Sigmoid colon (tissue), 7 donors: ENCODE results near the gene CFAP20. TPM values are rescaled to one million over a fixed set of nuclear protein-coding genes. Genes with fewer than 3 reads are reported as not detected.
"Not testable (repeated sequence)": the region's sequence is repeated elsewhere in the genome, so short reads cannot be mapped to it uniquely, and the experiment has no call there.

ENCODE experiments used
- DNase-seq: peaks from one replicate; pipeline ENCODE4 v3.0.0-alpha.2; 2019
- H3K27ac ChIP-seq, 4 donors: fragments of 200-600 bp; sonication (generic); one replicate each; pipeline ENCODE4 v1.5.1; 2016 to 2019; ENCODE audit warnings: mild to moderate bottlenecking in 1 of 4
- H3K27me3 ChIP-seq, 3 donors: fragments of 200-600 bp; sonication (generic); one replicate each; pipeline ENCODE4 v1.5.1; 2019; ENCODE audit warnings: mild to moderate bottlenecking in 1 of 3
- H3K36me3 ChIP-seq, 4 donors: fragments of 200-600 bp; sonication (generic); one replicate each; pipeline ENCODE4 v1.5.1; 2016 to 2019
- H3K4me1 ChIP-seq, 4 donors: fragments of 200-600 bp; sonication (generic); one replicate each; pipeline ENCODE4 v1.5.1; 2017 to 2019
- H3K4me3 ChIP-seq, 4 donors: fragments of 200-600 bp; sonication (generic); one replicate each; pipeline ENCODE4 v1.5.1; 2017 to 2019; ENCODE audit warnings: mild to moderate bottlenecking in 2 of 4, moderate library complexity in 1 of 4
- H3K9me3 ChIP-seq, 4 donors: fragments of 200-600 bp in 3 of 4; sonication (generic) in 3 of 4; one replicate each; pipeline versions ENCODE4 v1.5.1 to v1.6.1; 2013 to 2019
- EP300 ChIP-seq, 4 donors: sonication (generic); formaldehyde crosslinking; IDR thresholded peaks; one replicate each; pipeline ENCODE4 v1.6.1; 2017; ENCODE audit warnings: antibody characterized with exemption in 4 of 4
- POLR2A ChIP-seq, 2 donors: fragments of 450-650 bp; IDR thresholded peaks; one replicate each; pipeline ENCODE4 v1.6.1; 2016; ENCODE audit warnings: antibody characterized with exemption in 2 of 2, mild to moderate bottlenecking in 2 of 2, moderate library complexity in 2 of 2
- POLR2AphosphoS5 ChIP-seq, 4 donors: sonication (generic); formaldehyde crosslinking; IDR thresholded peaks; one replicate each; pipeline ENCODE4 v1.6.1; 2017; ENCODE audit warnings: antibody characterized with exemption in 4 of 4
- WGBS, 2 donors: extraction: QIAGEN DNeasy Blood & Tissue Kit; methylation state at CpG; one replicate each; pipeline ENCODE4 v1.1.7; 2013; 5-methylcytosine and 5-hydroxymethylcytosine counted together
- intact Hi-C: fragments of 100-400 bp; cut with DNase I; formaldehyde crosslinking; loops from one replicate; pipeline ENCODE4 v1.15.1; 2023
- polyA plus RNA-seq, 3 donors: library from polyadenylated mRNA; stranded (reverse); fragments of 200-250 nt; gene quantifications; one replicate each; pipeline ENCODE4 v1.2.3, GENCODE V29; 2013
- total RNA-seq, 4 donors: library from RNA; depleted of rRNA; stranded (reverse); fragments of >200 nt; gene quantifications; one replicate each; pipeline ENCODE4 v1.1.0, GENCODE V29; 2016
- TF ChIP-seq, protein P1 (sequence below), 4 experiments: fragments of 450-650 bp in 3 of 4; fragments of 200-600 bp in 1 of 4; IDR thresholded peaks; one replicate each; pipeline ENCODE4 v1.5.1; 2016 to 2019; ENCODE audit warnings: antibody characterized with exemption in 4 of 4, mild to moderate bottlenecking in 3 of 4, moderate library complexity in 2 of 4
- donor health status: healthy with polysubstance abuse.
- donor health status: Bipolar disorder and iron deficiency.
- donor health status: healthy.

The CFAP20 gene
- total and polyA plus RNA-seq, 7 donors: 11.9 to 42.5 (median 28.3) TPM

DNA sequence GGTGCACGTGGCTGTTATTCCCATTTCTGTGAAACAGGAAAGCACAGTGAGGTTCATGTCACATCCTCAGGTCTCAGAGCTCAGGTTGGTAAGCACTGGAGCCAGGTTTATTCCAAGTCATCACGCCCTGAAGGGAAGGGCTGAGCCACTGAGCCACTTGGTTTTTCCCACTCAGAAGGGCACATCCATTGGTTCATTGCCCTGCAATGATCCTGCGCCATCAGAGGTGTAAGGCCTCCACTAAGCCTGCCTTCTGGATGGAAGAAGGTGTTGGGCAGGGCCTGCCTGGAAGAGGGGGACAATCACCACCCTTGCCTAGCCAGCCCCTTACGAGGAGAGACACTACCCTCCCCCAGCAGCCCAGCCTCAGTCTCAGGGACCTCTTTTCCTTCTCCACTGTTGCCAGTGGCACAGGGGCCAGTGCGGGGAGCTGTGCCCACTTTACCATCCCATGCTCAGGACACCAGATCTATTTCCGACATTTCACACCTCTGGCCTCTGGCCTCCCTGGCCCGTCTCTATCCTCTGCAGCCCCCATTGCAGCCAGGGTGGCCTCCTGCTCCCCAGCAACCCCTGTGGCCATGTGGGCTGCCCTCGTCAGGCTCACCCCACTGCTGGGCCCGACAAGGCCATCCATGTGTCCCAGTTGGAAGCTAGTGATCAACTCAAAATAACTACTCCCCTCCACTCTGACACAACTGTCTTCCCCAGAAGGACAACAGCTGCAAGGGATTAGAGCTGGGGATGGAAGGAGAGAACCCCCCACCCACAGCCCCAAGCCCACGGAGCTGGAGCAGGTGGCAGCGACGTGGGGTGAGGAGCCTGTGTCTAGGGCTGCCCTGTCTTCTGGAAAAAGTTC, 29.9 kb downstream of the CFAP20 start:
- intact Hi-C loops: no loop called here
- 89 to 92% methylated on average over 12 of the region's 12 CpGs for WGBS, 2 donors

DNA sequence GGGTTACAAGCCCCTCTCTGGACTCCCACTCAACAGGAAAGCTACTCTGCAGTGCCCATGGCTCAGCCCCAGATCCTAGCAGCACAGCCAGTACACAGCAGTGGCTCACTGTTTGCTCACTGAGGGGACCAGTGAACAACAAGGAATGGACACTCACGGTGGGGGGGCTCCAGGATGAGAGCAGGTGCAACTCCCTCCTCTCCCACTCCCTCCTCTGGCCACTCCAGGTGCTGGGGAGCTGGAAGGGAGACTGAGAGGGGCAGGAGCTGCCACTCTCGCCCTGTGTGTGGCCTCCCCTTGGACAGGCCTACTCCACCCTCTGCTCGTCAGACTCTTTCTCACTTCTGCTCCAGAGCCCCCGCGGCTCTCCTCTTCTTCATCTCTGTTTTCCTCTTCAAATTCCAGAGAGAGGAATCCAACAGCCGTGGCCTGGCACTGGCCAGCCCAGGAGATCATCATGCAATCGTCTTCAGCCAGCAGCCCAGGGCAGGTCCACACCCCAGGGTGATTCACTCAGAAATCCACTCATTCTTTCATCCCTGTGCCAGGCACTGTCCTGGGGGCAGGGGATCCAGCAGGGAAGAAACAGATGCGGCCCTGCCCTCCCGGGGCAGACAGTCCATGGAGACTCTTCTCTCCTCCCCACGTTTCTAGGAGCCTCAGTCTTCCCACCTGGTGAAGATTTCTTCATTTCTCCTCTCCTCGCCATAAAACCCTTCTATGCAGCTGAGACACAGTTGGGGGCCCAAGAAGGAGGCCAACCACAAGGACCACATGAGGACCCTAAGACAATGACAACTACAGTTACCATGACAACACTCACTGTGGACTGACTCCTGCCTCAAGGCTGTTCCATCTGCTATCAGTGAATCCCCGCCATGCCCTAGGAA, 30.7 kb downstream of the CFAP20 start:
- intact Hi-C loops: no loop called here
- Histone ChIP-seq H3K9me3 (no peaks in the 10 kb centered on the region), H3K4me1 (no peaks in the 10 kb centered on the region), H3K36me3 (no peaks in the 10 kb centered on the region), H3K4me3 (no peak overlapping the region), H3K27me3 (peaks cover 0 to 7% (median 0%) of the 10 kb centered on the region in 3 donors), H3K27ac (no peak overlapping the region)
- TF ChIP-seq EP300 (IDR thresholded peaks at IDR 0.05) (no peak), POLR2AphosphoS5 (IDR thresholded peaks at IDR 0.05) (no peak), POLR2A (IDR thresholded peaks at IDR 0.05) (no peak)
- TF ChIP-seq, protein P1, sequence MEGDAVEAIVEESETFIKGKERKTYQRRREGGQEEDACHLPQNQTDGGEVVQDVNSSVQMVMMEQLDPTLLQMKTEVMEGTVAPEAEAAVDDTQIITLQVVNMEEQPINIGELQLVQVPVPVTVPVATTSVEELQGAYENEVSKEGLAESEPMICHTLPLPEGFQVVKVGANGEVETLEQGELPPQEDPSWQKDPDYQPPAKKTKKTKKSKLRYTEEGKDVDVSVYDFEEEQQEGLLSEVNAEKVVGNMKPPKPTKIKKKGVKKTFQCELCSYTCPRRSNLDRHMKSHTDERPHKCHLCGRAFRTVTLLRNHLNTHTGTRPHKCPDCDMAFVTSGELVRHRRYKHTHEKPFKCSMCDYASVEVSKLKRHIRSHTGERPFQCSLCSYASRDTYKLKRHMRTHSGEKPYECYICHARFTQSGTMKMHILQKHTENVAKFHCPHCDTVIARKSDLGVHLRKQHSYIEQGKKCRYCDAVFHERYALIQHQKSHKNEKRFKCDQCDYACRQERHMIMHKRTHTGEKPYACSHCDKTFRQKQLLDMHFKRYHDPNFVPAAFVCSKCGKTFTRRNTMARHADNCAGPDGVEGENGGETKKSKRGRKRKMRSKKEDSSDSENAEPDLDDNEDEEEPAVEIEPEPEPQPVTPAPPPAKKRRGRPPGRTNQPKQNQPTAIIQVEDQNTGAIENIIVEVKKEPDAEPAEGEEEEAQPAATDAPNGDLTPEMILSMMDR (IDR thresholded peaks at IDR 0.05): no peak
- WGBS, 2 donors: 81 to 85% methylated on average over 12 of the region's 12 CpGs
- DNase-seq: peak; percentile 54

More for the DNA sequence above, 29.9 kb downstream of the CFAP20 start:
- Histone ChIP-seq H3K27me3 (peaks cover 0 to 7% (median 0%) of the 10 kb centered on the region in 3 donors), H3K9me3 (no peaks in the 10 kb centered on the region), H3K27ac (no peak overlapping the region), H3K4me1 (no peaks in the 10 kb centered on the region), H3K4me3 (no peak overlapping the region), H3K36me3 (no peaks in the 10 kb centered on the region)
- TF ChIP-seq POLR2A (IDR thresholded peaks at IDR 0.05) (no peak), POLR2AphosphoS5 (IDR thresholded peaks at IDR 0.05) (no peak), EP300 (IDR thresholded peaks at IDR 0.05) (no peak)
- TF ChIP-seq, protein P1 (IDR thresholded peaks at IDR 0.05): no peak
- DNase-seq: peak; percentile 41

DNA sequence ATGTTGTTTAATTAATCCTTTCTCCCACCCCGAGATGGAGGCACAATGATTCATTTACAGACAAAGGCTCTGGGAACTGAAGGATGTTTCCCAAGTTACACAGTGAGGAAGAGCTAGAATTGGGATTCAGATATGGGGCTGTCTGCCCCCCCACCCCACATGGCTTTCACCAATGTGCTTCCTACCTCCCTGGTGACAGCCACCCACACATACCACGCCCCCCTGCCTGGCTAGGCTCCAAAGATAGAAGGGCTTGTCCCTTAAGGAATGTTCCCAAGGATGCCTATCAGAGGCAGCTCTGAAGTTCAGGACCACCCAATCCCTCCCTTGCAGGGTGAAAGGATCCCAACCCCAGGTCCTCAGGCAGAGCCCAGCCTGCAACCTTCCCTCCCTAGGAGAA, 32.9 kb downstream of the CFAP20 start:
- DNase-seq: no peak
- TF ChIP-seq EP300 (IDR thresholded peaks at IDR 0.05) (no peak), POLR2AphosphoS5 (IDR thresholded peaks at IDR 0.05) (no peak), POLR2A (IDR thresholded peaks at IDR 0.05) (no peak)
- TF ChIP-seq, protein P1 (IDR thresholded peaks at IDR 0.05): no peak
- WGBS, 2 donors: 39 to 70% methylated on average over 2 of the region's 2 CpGs

DNA sequence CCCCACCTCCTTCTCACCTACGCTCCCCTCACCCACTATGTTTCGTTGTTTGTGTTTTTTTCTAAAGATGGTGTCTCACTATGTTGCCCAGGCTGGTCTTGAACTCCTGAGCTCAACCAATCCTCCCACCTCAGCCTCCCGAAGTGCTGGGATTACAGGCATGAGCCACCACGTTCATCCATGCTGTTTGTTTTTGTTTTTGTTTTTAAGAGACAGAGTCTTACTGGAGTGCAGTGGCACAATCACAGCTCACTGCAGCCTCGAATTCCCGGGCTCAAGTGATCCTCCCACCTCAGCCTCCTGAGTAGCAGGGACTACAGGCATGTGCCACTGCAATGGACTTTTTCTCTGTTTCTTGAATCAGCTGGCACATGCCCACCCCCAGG, 33.6 kb downstream of the CFAP20 start:
- intact Hi-C loops, H3K36me3 ChIP-seq, H3K27ac ChIP-seq, H3K27me3 ChIP-seq, H3K4me3 ChIP-seq, H3K9me3 ChIP-seq, H3K4me1 ChIP-seq, DNase-seq: not testable (repeated sequence)
- WGBS, 2 donors: 75 to 79% methylated on average over 6 of the region's 6 CpGs

More for the DNA sequence above, 32.9 kb downstream of the CFAP20 start:
- intact Hi-C loops: no loop called here
- Histone ChIP-seq H3K36me3 (no peaks in the 10 kb centered on the region), H3K4me1 (no peaks in the 10 kb centered on the region), H3K27me3 (peaks cover 0 to 7% (median 0%) of the 10 kb centered on the region in 3 donors), H3K9me3 (no peaks in the 10 kb centered on the region), H3K4me3 (no peak overlapping the region), H3K27ac (no peak overlapping the region)
